ENCODE results near the gene TAL1. TPM values are rescaled to one million over a fixed set of nuclear protein-coding genes. Genes with fewer than 3 reads are reported as not detected.

The TAL1 gene
- total RNA-seq, 1 donor from 2014 or later: not detected

DNA sequence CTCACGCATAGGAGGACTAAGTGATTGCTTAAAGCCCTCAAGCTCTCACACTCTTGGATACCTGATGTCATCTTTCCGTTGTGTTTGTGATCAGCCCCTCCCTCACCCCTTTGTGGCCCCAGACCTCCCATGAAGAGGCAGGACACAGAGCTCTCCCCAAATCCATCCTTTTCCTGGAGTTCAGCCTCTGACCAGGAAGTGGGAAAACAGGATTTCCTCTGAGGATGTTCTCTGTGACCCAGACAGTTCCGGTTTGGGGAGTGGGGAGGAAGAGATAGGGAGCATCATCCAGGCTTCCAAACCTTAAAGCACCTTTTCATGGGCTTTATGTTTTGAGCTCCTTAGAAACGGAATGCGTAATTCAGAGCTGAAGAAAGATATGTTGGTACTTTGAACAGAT, 11.9 kb upstream of the TAL1 start:
- peaks cover 45% of the 10 kb centered on the region for H3K27me3 Mint-ChIP-seq (ENCODE audit: unreplicated experiment)
- H3K36me3 Mint-ChIP-seq (ENCODE audit: unreplicated experiment): peaks cover 1% of the 10 kb centered on the region
- H3K4me1 Mint-ChIP-seq (ENCODE audit: unreplicated experiment): no peaks in the 10 kb centered on the region
- H3K4me3 Mint-ChIP-seq (ENCODE audit: unreplicated experiment): no peak overlapping the region
- no peak for DNase-seq (ENCODE audit: extremely low spot score, unreplicated experiment)
- no peak overlapping the region for H3K27ac Mint-ChIP-seq (ENCODE audit: unreplicated experiment)
- H3K9me3 Mint-ChIP-seq (ENCODE audit: unreplicated experiment): no peaks in the 10 kb centered on the region
- TF ChIP-seq, protein P1, sequence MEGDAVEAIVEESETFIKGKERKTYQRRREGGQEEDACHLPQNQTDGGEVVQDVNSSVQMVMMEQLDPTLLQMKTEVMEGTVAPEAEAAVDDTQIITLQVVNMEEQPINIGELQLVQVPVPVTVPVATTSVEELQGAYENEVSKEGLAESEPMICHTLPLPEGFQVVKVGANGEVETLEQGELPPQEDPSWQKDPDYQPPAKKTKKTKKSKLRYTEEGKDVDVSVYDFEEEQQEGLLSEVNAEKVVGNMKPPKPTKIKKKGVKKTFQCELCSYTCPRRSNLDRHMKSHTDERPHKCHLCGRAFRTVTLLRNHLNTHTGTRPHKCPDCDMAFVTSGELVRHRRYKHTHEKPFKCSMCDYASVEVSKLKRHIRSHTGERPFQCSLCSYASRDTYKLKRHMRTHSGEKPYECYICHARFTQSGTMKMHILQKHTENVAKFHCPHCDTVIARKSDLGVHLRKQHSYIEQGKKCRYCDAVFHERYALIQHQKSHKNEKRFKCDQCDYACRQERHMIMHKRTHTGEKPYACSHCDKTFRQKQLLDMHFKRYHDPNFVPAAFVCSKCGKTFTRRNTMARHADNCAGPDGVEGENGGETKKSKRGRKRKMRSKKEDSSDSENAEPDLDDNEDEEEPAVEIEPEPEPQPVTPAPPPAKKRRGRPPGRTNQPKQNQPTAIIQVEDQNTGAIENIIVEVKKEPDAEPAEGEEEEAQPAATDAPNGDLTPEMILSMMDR (IDR thresholded peaks at IDR 0.05): no peak

DNA sequence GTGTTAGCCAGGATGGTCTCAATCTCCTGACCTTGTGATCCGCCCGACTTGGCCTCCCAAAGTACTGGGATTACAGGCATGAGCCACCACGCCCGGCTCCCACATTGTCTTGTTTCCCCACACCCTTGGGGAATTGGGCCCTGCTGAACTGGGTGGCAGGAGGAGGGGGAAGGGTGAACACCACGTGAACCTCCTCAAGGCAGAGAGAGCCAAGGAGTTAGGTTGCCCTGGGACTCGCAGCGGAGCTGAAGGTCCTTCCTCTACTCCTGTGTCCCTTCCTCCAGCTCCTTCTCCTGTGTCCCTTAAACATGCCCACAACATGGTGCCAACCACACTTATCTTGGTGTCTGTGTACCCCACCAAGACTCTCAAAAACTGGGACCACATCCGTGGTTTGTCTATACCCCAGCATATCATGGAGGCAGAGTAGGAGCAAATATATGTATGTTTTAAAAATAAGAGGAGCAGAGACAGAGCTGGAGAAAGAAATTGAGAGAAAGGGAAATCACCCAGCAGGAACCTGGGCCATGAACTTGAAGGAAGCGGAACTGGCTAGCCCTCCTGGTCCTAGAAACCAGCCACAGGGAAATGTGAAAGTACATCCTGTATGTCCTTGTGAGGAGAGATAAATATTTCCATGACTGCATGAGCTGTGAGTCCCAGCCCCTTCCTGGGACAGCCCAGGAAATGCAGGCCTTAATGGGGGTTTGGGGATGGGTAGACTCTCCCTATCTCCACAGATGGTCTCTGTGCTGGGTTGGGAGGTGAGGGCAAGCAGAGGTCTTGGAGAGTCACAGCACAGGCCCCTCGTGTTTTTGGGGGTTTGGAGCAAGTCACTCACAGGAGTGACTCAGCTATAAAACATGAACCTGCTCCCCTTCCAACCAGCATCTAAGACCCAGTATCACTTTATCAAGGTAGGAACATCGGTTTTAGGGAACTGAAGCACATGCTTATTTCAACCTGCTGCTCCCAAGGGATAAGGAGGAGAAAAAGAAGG, 9.4 kb upstream of the TAL1 start:
- H3K4me3 Mint-ChIP-seq (ENCODE audit: unreplicated experiment): no peak overlapping the region
- DNase-seq (ENCODE audit: extremely low spot score, unreplicated experiment): no peak
- no peaks in the 10 kb centered on the region for H3K36me3 Mint-ChIP-seq (ENCODE audit: unreplicated experiment)
- peaks cover 58% of the 10 kb centered on the region for H3K27me3 Mint-ChIP-seq (ENCODE audit: unreplicated experiment)
- H3K9me3 Mint-ChIP-seq (ENCODE audit: unreplicated experiment): no peaks in the 10 kb centered on the region
- no peak overlapping the region for H3K27ac Mint-ChIP-seq (ENCODE audit: unreplicated experiment)
- no peaks in the 10 kb centered on the region for H3K4me1 Mint-ChIP-seq (ENCODE audit: unreplicated experiment)
- TF ChIP-seq, protein P1 (IDR thresholded peaks at IDR 0.05): no peak

DNA sequence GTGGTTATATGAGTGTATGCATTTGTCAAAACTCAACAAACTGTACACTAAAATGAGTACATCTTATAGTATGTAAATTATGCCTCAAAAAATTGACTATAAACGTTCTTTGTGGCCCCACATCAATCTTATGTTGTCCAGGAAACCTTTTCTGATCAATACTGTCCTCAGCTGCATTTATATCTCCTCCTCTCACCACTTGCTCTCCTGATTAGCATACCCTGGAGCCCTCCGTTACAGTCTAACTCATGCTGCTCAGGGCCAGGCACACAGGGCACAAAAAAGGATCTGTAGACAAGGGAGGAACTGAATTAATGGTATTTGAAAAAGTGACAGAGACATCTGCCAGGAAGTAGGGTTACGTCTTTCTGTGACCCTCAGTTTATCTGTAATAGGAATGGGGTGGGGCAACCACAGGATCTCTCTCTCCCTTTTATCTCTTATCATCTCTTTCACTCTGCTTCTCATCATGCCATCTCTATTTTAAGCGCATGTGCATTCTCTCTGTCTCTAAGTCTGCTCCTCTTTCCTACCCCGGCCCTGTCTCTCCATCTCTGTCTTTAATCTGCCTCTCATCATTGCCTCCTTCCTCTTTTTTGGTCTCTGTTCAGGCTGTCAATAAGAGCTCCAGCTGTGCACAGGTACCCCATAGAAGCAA, 7.0 kb upstream of the TAL1 start:
- Mint-ChIP-seq H3K4me3 (ENCODE audit: unreplicated experiment) (no peak overlapping the region), H3K4me1 (ENCODE audit: unreplicated experiment) (peaks cover 4% of the 10 kb centered on the region), H3K27ac (ENCODE audit: unreplicated experiment) (no peak overlapping the region)

DNA sequence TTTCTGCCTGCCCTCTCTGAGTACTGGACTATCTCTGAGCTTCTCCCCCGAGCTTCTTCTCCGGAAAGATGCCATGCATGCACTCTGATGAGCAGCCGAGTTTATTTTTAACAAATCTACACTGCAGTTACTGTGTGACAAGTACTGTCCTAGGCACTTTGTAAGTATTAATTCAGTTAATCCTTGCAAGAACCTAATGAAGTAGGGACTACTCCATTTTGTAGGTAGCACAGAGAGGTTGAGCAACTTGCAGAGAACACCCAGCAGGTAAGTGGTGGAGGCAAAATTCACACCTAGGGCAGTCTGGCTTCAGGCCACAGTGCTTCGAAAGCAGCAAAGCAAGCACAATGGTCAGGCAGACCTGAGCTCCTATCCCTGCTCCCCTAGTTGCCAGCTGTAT, 3.8 kb upstream of the TAL1 start:
- Mint-ChIP-seq H3K4me3 (ENCODE audit: unreplicated experiment) (no peak overlapping the region), H3K27ac (ENCODE audit: unreplicated experiment) (no peak overlapping the region), H3K36me3 (ENCODE audit: unreplicated experiment) (peaks cover 8% of the 10 kb centered on the region), H3K9me3 (ENCODE audit: unreplicated experiment) (no peaks in the 10 kb centered on the region), H3K4me1 (ENCODE audit: unreplicated experiment) (peaks cover 15% of the 10 kb centered on the region), H3K27me3 (ENCODE audit: unreplicated experiment) (peaks cover 66% of the 10 kb centered on the region)
- TF ChIP-seq, protein P1 (IDR thresholded peaks at IDR 0.05): no peak
- DNase-seq (ENCODE audit: extremely low spot score, unreplicated experiment): no peak

More for the DNA sequence above, 7.0 kb upstream of the TAL1 start:
- H3K9me3 Mint-ChIP-seq (ENCODE audit: unreplicated experiment): no peaks in the 10 kb centered on the region
- no peaks in the 10 kb centered on the region for H3K36me3 Mint-ChIP-seq (ENCODE audit: unreplicated experiment)
- DNase-seq (ENCODE audit: extremely low spot score, unreplicated experiment): no peak
- TF ChIP-seq, protein P1 (IDR thresholded peaks at IDR 0.05): no peak
- H3K27me3 Mint-ChIP-seq (ENCODE audit: unreplicated experiment): peaks cover 56% of the 10 kb centered on the region

DNA sequence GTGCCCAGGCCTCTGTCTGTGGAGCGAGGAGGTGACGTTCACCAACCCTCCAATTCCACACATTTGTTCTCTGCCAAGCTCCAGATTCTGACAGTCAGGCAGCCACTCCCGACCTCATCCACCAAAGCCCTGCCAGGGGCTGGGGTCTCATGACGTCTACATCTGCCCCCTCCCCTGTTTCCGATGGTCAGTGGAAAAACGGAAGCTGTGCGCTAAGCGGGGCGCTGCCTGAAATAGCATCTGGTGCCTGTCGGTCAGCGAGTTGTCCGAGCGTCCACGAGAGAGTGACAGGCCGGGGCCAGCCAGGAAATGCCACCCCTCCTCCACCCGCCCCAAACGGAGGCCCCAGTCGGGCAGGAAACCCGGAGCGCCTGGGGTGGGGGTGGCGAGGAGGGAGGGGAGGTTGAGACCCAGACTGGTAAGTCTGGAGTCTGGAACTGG, 3.2 kb upstream of the TAL1 start:
- no peak for DNase-seq (ENCODE audit: extremely low spot score, unreplicated experiment)
- Mint-ChIP-seq H3K4me1 (ENCODE audit: unreplicated experiment) (peaks cover 17% of the 10 kb centered on the region), H3K36me3 (ENCODE audit: unreplicated experiment) (peaks cover 8% of the 10 kb centered on the region), H3K9me3 (ENCODE audit: unreplicated experiment) (no peaks in the 10 kb centered on the region), H3K4me3 (ENCODE audit: unreplicated experiment) (no peak overlapping the region), H3K27ac (ENCODE audit: unreplicated experiment) (no peak overlapping the region), H3K27me3 (ENCODE audit: unreplicated experiment) (peaks cover 72% of the 10 kb centered on the region)
- TF ChIP-seq, protein P1 (IDR thresholded peaks at IDR 0.05): no peak
